HEK293 (cell line): ENCODE results near the gene HMGN1.

Experiments used
- CTCF ChIA-PET: fragments of 350-600 bp; formaldehyde crosslinking; extraction: SDS; loops from one replicate; lab custom pipeline; 2021; ENCODE audit warnings: antibody characterized with exemption; lab: Yijun Ruan, JAX
- POLR2A ChIA-PET: fragments of 300-600 bp; formaldehyde crosslinking; extraction: SDS; loops from one replicate; lab custom pipeline; 2020; ENCODE audit warnings: antibody characterized with exemption, inconsistent platforms; lab: Yijun Ruan, JAX
- H3K27ac ChIP-seq: fragments of 200-500 bp; sonication (Bioruptor generic); 2 replicates; pipeline ENCODE4 v1.5.1; 2014; ENCODE audit warnings: low read depth, low read length, control low read depth, inconsistent platforms; ENCODE audit errors: extremely low read depth
- H3K36me3 ChIP-seq, 2 experiments: fragments of 200-500 bp in 1 of 2; sonication (Bioruptor generic) in 1 of 2; 1 replicate in 1 of 2; 2 replicates in 1 of 2; pipeline ENCODE4 v1.5.1; 2014 to 2017; ENCODE audit warnings: inconsistent platforms in 2 of 2, low read length in 2 of 2; ENCODE audit not compliant: control insufficient read depth in 2 of 2, insufficient read depth in 1 of 2
- H3K4me1 ChIP-seq: fragments of 200-500 bp; sonication (Bioruptor generic); 2 replicates; pipeline ENCODE4 v1.5.1; 2014; ENCODE audit warnings: mild to moderate bottlenecking, low read length, inconsistent platforms; ENCODE audit not compliant: control insufficient read depth, insufficient read depth
- H3K4me3 ChIP-seq: 2 replicates; pipeline ENCODE4 v1.5.1; 2011; ENCODE audit warnings: low read depth, mild to moderate bottlenecking, control low read depth, low read length, moderate library complexity
- H3K9me3 ChIP-seq: fragments of 200-500 bp; sonication (Bioruptor generic); 2 replicates; pipeline ENCODE4 v1.5.1; 2014; ENCODE audit warnings: low read depth, low read length, inconsistent platforms; ENCODE audit not compliant: control insufficient read depth, insufficient read depth
- BCL11B ChIP-seq: fragments of 450-650 bp; formaldehyde crosslinking; IDR thresholded peaks from 2 replicates; pipeline ENCODE4 v1.5.1; 2016; ENCODE audit warnings: low read depth, missing biosample characterization, missing genetic modification characterization
- MYNN ChIP-seq: fragments of 450-650 bp; formaldehyde crosslinking; IDR thresholded peaks from 2 replicates; pipeline ENCODE4 v1.5.1; 2016; ENCODE audit warnings: missing biosample characterization, missing genetic modification characterization, borderline replicate concordance
- REPIN1 ChIP-seq: fragments of 450-650 bp; formaldehyde crosslinking; IDR thresholded peaks from 2 replicates; pipeline ENCODE4 v1.5.1; 2017; ENCODE audit warnings: missing biosample characterization, missing genetic modification characterization, low read depth
- TRIM28 ChIP-seq: IDR thresholded peaks from 2 replicates; pipeline ENCODE4 v1.6.1; 2011; ENCODE audit warnings: low read length, control low read depth, borderline replicate concordance
- ZNF10 ChIP-seq: fragments of 450-650 bp; formaldehyde crosslinking; IDR thresholded peaks from 2 replicates; pipeline ENCODE4 v1.5.1; 2017; ENCODE audit warnings: missing biosample characterization, missing genetic modification characterization
- ZNF169 ChIP-seq: fragments of 450-650 bp; formaldehyde crosslinking; IDR thresholded peaks from 2 replicates; pipeline ENCODE4 v1.5.1; 2016; ENCODE audit warnings: missing biosample characterization, missing genetic modification characterization
- ZNF221 ChIP-seq: fragments of 450-650 bp; formaldehyde crosslinking; IDR thresholded peaks from 2 replicates; pipeline ENCODE4 v1.5.1; 2017; ENCODE audit warnings: missing biosample characterization, missing genetic modification characterization, borderline replicate concordance
- ZNF311 ChIP-seq: fragments of 450-650 bp; formaldehyde crosslinking; IDR thresholded peaks from 2 replicates; pipeline ENCODE4 v1.5.1; 2017; ENCODE audit warnings: missing biosample characterization, missing genetic modification characterization, borderline replicate concordance
- ZNF394 ChIP-seq: fragments of 450-650 bp; formaldehyde crosslinking; IDR thresholded peaks from 2 replicates; pipeline ENCODE4 v1.5.1; 2016; ENCODE audit warnings: missing biosample characterization, missing genetic modification characterization, mild to moderate bottlenecking, moderate library complexity, borderline replicate concordance
- ZNF423 ChIP-seq: fragments of 450-650 bp; formaldehyde crosslinking; IDR thresholded peaks from 2 replicates; pipeline ENCODE4 v1.5.1; 2016; ENCODE audit warnings: missing biosample characterization, missing genetic modification characterization
- ZNF521 ChIP-seq: fragments of 450-650 bp; formaldehyde crosslinking; IDR thresholded peaks from 2 replicates; pipeline ENCODE4 v1.5.1; 2017; ENCODE audit warnings: missing biosample characterization, mild to moderate bottlenecking, missing genetic modification characterization
- ZNF596 ChIP-seq: fragments of 450-650 bp; IDR thresholded peaks from 2 replicates; pipeline ENCODE4 v1.5.0; 2018; ENCODE audit warnings: missing biosample characterization, mild to moderate bottlenecking, missing genetic modification characterization, moderate library complexity
- ZNF747 ChIP-seq: fragments of 450-650 bp; formaldehyde crosslinking; IDR thresholded peaks from 2 replicates; pipeline ENCODE4 v1.5.1; 2016; ENCODE audit warnings: missing biosample characterization, missing genetic modification characterization
- ZNF785 ChIP-seq: fragments of 450-650 bp; formaldehyde crosslinking; IDR thresholded peaks from 2 replicates; pipeline ENCODE4 v1.5.1; 2016; ENCODE audit warnings: missing biosample characterization, missing genetic modification characterization
- TF ChIP-seq, protein P1 (sequence below): fragments of 450-650 bp; formaldehyde crosslinking; conservative IDR thresholded peaks from 2 replicates; pipeline ENCODE4 v1.5.1; 2016; ENCODE audit warnings: low read depth, missing biosample characterization, missing genetic modification characterization
- TF ChIP-seq, protein P2 (sequence below): fragments of 450-650 bp; formaldehyde crosslinking; optimal IDR thresholded peaks from 2 replicates; pipeline ENCODE3; 2016; ENCODE audit warnings: missing biosample characterization, mild to moderate bottlenecking, missing genetic modification characterization
- TF ChIP-seq, protein P3 (sequence below): fragments of 450-650 bp; formaldehyde crosslinking; IDR thresholded peaks from 2 replicates; pipeline ENCODE4 v1.5.1; 2017; ENCODE audit warnings: missing biosample characterization, missing genetic modification characterization

HMGN1 gene

DNA sequence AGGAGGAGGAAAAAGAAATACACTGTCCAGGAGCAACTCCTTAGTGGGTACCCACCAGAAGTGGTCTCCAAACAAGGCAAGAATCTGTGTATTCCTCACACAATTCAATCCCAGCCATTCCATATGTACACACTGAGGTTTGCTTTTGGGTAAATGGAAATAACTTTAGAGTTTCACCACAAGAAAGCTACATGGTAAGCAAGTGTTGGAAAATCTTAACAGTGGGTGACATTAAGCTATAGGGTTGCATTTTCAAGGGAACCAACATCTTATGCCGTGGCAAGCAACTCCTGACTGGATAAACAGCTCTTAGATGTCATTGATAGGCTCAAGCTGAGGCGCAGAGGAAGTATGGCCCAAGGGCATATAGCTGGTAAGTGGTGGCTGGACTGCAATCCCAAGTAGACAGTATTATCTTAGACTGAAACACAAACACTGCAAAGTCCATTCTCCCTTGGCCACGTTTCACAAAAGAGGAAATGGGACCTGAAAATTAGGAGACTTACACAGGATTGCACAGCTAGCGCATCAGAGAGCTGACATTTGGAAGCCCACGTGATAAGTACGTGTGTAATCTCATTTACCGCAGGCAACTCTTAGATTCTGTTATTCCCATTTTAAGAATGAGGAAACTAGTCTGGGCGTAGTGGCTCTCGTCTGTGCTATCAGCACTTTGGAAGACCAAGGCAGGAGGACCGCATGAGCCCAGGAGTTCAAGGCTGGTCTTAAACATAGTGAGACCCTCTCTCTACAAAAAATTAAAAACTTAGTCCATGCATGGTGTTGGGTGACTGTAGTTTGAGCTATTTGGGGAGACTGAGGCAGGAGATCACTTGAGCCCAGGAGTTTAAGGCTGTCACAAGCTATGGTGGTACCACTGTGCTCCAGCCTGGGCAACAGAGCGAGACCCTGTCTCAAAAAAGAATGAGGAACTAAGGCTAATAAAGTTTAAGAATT lies 31.5 kb downstream of the HMGN1 start:
- no peak overlapping the region for H3K4me3 ChIP-seq
- ChIA-PET CTCF (interaction anchor here (0.6 to 1.1 kb wide), 3 partner anchors 30 to 280 kb away, joined by 3 to 4 read pairs (median 3); no protein-coding TSS in a partner anchor), POLR2A (interaction anchor here (0.5 to 6.8 kb wide), 5 partner anchors 21 to 83 kb away, joined by 3 to 79 read pairs (median 4); partner anchors contain the start of gene HMGN1)
- no peaks in the 10 kb centered on the region for H3K36me3 ChIP-seq
- no peak overlapping the region for H3K27ac ChIP-seq
- H3K4me1 ChIP-seq: no peaks in the 10 kb centered on the region; the same call in 1 of the 2 replicates
- no peaks in the 10 kb centered on the region for H3K9me3 ChIP-seq
- TF ChIP-seq ZNF521 (tag by site-specific recombination): no peak
- TF ChIP-seq BCL11B: no peak
- TF ChIP-seq TRIM28: peak; percentile 94
- no peak for TF ChIP-seq ZNF596 (tag by site-specific recombination)
- no peak for TF ChIP-seq ZNF785 (tag by site-specific recombination)

DNA sequence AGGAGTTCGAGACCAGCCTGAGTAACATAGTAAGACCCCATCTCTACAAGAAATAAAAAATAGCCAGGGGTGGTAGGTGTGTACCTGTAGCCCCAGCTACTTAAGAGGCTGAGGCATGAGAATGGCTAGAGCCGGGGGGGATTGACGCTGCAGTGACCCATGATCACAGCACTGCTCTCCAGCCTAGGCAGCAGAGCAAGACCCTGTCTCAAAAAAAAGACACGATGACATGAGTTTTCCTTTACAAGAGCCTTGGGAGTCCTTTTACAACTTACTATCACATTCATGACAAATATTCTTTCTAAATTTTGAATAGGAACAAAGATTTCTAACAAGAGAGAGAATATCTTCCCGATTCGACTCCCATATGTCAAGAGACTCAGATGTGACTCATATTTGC lies 32.2 kb downstream of the HMGN1 start:
- H3K36me3 ChIP-seq: peaks cover 1 to 3% of the 10 kb centered on the region in 2 experiments; a peak in 2 of 3 replicates
- ChIA-PET CTCF (no interaction called here), POLR2A (interaction anchor here (0.5 to 6.8 kb wide), 4 partner anchors 22 to 71 kb away, joined by 3 to 79 read pairs (median 4); partner anchors contain the start of gene HMGN1)
- H3K4me1 ChIP-seq: peaks cover 3% of the 10 kb centered on the region; the same call in 1 of the 2 replicates
- H3K4me3 ChIP-seq: no peak overlapping the region
- TF ChIP-seq ZNF423 (tag by site-specific recombination): no peak
- H3K9me3 ChIP-seq: no peaks in the 10 kb centered on the region
- no peak overlapping the region for H3K27ac ChIP-seq

DNA sequence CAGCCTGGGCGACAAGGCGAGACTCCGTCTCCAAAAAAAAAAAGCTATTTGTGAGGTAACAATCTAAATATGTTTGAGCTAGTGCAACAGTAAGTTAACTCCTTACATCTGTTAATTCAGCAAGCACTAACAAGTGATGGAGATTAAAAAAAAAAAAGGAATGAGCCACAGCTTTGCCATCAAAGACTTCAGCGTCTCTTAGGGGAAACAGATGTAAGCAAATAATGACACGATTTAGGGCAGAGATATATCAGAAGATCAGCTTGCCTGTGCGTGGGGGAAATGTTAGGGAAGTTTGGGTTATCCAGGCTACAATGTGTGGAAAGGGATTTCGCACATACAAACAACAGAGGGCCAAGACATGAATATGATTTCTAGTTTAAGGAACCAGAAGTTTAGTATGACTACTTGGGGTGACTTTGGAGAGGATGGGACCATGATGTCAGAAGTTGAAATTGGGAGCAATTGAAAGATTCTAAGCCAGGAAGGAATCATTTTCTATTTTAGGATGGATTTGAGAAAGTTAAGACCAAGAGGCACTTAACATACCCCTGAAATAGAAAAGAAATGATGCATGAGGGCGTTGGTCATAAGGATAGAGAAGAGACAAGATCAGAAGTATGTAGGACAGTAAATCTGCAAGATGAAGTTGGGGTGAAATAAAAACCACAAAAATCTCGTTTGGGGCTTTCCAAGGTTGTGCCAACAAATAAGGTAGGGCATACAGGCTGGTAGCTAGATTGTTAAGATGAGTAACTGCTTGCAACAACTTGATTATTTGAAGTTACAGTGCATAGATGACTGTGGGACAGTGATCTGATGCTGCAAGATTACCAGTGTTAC lies 33.1 kb downstream of the HMGN1 start:
- POLR2A ChIA-PET: interaction anchor here (0.7 to 6.8 kb wide), 7 partner anchors 28 to 130 kb away, joined by 3 to 79 read pairs (median 4); partner anchors contain the start of genes HMGN1 and LCA5L
- H3K27ac ChIP-seq: no peak overlapping the region
- CTCF ChIA-PET: interaction anchor here (0.7 kb wide), 1 partner anchor 72 kb away, joined by 4 read pairs; no protein-coding TSS in a partner anchor

DNA sequence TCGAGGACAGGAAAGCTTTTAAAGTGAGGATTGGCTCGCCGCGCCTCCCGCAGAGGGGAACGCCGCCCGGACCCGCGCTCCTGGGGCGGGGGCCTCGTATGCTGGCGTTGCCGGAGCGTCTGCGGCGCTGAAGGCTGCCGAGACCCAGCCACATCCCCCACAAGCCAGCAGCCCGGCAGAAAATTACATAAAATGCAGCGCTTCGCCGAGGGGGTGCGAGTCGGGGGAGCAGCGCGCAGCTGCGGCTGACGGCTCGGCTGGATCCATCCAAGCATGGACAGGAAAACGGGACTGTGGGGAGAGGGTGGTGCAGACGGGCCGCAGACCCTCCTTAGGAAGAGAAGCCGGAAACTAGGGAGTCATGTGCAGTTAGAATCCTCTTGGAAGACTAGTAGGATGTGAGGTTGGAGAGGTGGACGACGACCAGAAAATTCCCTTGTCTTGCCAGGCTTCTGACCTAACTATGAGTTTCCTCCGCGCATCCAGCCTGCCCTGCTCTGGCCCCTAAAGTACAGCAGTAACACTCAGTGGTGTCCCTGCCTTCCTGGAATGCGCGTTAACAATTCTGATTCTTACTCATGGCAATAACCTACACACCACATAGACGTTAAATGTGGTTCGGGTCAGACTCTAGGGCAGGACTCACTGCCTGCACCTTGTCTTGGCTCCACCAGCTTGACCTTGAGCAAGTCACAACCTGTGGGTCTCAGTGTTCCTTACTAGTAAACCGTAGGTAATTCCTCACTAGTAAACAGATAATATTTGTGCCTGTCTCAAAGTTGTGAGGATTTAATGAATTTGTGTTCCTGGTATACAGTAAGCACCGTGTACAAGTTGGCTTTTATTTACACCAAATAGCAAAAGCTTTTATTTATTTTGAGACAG lies 34.5 kb downstream of the HMGN1 start:
- POLR2A ChIA-PET: interaction anchor here (0.5 to 6.8 kb wide), 21 partner anchors 10 to 526 kb away, joined by 3 to 79 read pairs (median 5); partner anchors contain the start of genes ETS2, HMGN1 and PSMG1
- TF ChIP-seq, protein P1, sequence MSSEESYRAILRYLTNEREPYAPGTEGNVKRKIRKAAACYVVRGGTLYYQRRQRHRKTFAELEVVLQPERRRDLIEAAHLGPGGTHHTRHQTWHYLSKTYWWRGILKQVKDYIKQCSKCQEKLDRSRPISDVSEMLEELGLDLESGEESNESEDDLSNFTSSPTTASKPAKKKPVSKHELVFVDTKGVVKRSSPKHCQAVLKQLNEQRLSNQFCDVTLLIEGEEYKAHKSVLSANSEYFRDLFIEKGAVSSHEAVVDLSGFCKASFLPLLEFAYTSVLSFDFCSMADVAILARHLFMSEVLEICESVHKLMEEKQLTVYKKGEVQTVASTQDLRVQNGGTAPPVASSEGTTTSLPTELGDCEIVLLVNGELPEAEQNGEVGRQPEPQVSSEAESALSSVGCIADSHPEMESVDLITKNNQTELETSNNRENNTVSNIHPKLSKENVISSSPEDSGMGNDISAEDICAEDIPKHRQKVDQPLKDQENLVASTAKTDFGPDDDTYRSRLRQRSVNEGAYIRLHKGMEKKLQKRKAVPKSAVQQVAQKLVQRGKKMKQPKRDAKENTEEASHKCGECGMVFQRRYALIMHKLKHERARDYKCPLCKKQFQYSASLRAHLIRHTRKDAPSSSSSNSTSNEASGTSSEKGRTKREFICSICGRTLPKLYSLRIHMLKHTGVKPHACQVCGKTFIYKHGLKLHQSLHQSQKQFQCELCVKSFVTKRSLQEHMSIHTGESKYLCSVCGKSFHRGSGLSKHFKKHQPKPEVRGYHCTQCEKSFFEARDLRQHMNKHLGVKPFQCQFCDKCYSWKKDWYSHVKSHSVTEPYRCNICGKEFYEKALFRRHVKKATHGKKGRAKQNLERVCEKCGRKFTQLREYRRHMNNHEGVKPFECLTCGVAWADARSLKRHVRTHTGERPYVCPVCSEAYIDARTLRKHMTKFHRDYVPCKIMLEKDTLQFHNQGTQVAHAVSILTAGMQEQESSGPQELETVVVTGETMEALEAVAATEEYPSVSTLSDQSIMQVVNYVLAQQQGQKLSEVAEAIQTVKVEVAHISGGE (tag by site-specific recombination): 0 out of 2 replicates have a peak, but pooled peaks have one; percentile 1
- TF ChIP-seq ZNF747 (tag by site-specific recombination): no peak
- no peak for TF ChIP-seq ZNF10 (tag by site-specific recombination)
- TF ChIP-seq ZNF221 (tag by site-specific recombination): no peak
- TF ChIP-seq TRIM28: 0 out of 2 replicates have a peak, but pooled peaks have one; percentile 17
- TF ChIP-seq, protein P2, sequence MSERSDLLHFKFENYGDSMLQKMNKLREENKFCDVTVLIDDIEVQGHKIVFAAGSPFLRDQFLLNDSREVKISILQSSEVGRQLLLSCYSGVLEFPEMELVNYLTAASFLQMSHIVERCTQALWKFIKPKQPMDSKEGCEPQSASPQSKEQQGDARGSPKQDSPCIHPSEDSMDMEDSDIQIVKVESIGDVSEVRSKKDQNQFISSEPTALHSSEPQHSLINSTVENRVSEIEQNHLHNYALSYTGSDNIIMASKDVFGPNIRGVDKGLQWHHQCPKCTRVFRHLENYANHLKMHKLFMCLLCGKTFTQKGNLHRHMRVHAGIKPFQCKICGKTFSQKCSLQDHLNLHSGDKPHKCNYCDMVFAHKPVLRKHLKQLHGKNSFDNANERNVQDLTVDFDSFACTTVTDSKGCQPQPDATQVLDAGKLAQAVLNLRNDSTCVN (tag by site-specific recombination): peak; percentile 53

More for the DNA sequence above, 33.1 kb downstream of the HMGN1 start:
- no peaks in the 10 kb centered on the region for H3K9me3 ChIP-seq
- H3K4me3 ChIP-seq: no peak overlapping the region
- peaks cover 10 to 11% of the 10 kb centered on the region in 2 experiments for H3K36me3 ChIP-seq
- TF ChIP-seq ZNF311 (tag by site-specific recombination) (no peak), REPIN1 (tag by site-specific recombination) (no peak), ZNF394 (no peak), MYNN (no peak), ZNF169 (tag by site-specific recombination) (peak; percentile 85; the same call in 1 of the 2 replicates), ZNF596 (tag by site-specific recombination) (no peak)
- TF ChIP-seq, protein P3, sequence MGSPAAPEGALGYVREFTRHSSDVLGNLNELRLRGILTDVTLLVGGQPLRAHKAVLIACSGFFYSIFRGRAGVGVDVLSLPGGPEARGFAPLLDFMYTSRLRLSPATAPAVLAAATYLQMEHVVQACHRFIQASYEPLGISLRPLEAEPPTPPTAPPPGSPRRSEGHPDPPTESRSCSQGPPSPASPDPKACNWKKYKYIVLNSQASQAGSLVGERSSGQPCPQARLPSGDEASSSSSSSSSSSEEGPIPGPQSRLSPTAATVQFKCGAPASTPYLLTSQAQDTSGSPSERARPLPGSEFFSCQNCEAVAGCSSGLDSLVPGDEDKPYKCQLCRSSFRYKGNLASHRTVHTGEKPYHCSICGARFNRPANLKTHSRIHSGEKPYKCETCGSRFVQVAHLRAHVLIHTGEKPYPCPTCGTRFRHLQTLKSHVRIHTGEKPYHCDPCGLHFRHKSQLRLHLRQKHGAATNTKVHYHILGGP: no peak
- H3K4me1 ChIP-seq: peaks cover 6% of the 10 kb centered on the region; the same call in 1 of the 2 replicates

More for the DNA sequence above, 34.5 kb downstream of the HMGN1 start:
- peak overlapping the region; percentile 78 for H3K4me3 ChIP-seq
- H3K27ac ChIP-seq: peak overlapping the region; percentile 81
- CTCF ChIA-PET: interaction anchor here (0.7 to 1.1 kb wide), 4 partner anchors 73 to 127 kb away, joined by 3 to 4 read pairs (median 3); no protein-coding TSS in a partner anchor
- no peaks in the 10 kb centered on the region for H3K9me3 ChIP-seq
- peaks cover 6% of the 10 kb centered on the region; the same call in 1 of the 2 replicates for H3K4me1 ChIP-seq
- peaks cover 23% of the 10 kb centered on the region in 2 experiments for H3K36me3 ChIP-seq
